ENCODE measurements around the gene PDXK. TPM values are rescaled to one million over a fixed set of nuclear protein-coding genes. Genes with fewer than 3 reads are reported as not detected.

The PDXK gene
- total and polyA plus RNA-seq, 2 donors (not counting 3 experiments of a cell fraction or from before 2014, with no cell fraction given) = 44.2 to 59.1 TPM

DNA sequence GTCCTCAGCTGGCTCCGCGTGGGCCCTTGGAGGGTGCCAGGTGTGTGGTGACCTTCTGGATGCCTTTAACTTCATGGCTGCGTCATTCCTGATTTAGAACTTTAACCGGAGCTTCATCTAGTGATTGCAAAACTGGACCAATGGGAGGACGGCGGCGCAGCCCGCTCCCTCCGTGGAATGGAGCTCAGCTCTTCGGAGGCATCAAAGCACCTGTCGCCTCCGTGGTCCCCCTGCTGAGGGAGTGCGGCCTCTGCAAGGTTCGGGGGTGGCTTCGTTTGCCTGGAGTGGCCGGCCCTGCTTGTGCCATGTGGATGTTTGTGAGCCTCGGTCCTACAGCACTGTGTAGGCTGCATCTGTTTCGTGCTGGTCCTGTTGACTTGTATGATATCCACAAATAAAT lies 43.0 kb downstream of the PDXK start:
- Histone ChIP-seq H3K27me3 (ENCODE audit: control insufficient read depth in 2 of 2, insufficient read depth in 2 of 2, low read length in 2 of 2) (no peaks in the 10 kb centered on the region), H2AFZ (ENCODE audit: low read depth, low read length) (no peak overlapping the region), H3K9me1 (replicated peaks; ENCODE audit: control insufficient read depth, extremely low read depth, insufficient read depth, low read length) (no peaks in the 10 kb centered on the region), H3K9me3 (replicated peaks; ENCODE audit: control insufficient read depth, insufficient read depth, low read length) (no peaks in the 10 kb centered on the region), H3K4me2 (ENCODE audit: insufficient read depth, low read length) (no peak overlapping the region), H3K27ac (ENCODE audit: insufficient read depth, low read depth, low read length) (no peak overlapping the region), H3K4me3 (replicated peaks in 1 of 3; ENCODE audit: insufficient read depth in 1 of 3, low read depth in 1 of 3, low read length in 3 of 3) (no peak overlapping the region), H3K36me3 (ENCODE audit: control insufficient read depth in 2 of 2, extremely low read depth in 1 of 2, insufficient read depth in 2 of 2, low read length in 2 of 2) (peaks cover 0 to under 1% of the 10 kb centered on the region in 2 experiments), H3K79me2 (ENCODE audit: control insufficient read depth, insufficient read depth, low read length) (no peaks in the 10 kb centered on the region), H3K9ac (replicated peaks; ENCODE audit: extremely low read depth, insufficient read depth, low read length) (no peak overlapping the region), H4K20me1 (replicated peaks; ENCODE audit: control insufficient read depth, extremely low read depth, insufficient read depth, low read length) (no peaks in the 10 kb centered on the region), H3K4me1 (ENCODE audit: control insufficient read depth, extremely low read depth, insufficient read depth, low read length) (no peaks in the 10 kb centered on the region)
- FAIRE-seq (no peak), DNase-seq (ENCODE audit: low read depth, low spot score) (no peak)
- dilution Hi-C loops (cut with MboI; ENCODE audit: extremely low pct_ligation_motif_present, low sequenced_read_pairs) (no loop called here), intact Hi-C loops (cut with micrococcal nuclease) (no loop called here)
- ChIA-PET POLR2A (no interaction called here), CTCF (no interaction called here)
- TF ChIP-seq MYC (IDR thresholded peaks at IDR 0.05; ENCODE audit: low read depth, low read length) = no peak
- TF ChIP-seq EZH2 (IDR thresholded peaks at IDR 0.05; ENCODE audit: borderline replicate concordance, low read depth, low read length, severe bottlenecking) = no peak
- no peak for TF ChIP-seq POLR2A (IDR thresholded peaks at IDR 0.05; ENCODE audit: low read depth, low read length)
- no peak for TF ChIP-seq POLR2AphosphoS5 (IDR thresholded peaks at IDR 0.05; ENCODE audit: insufficient read depth, low read depth, low read length)
- TF ChIP-seq, protein P1, sequence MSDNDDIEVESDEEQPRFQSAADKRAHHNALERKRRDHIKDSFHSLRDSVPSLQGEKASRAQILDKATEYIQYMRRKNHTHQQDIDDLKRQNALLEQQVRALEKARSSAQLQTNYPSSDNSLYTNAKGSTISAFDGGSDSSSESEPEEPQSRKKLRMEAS (IDR thresholded peaks at IDR 0.05; ENCODE audit: insufficient read depth, insufficient read length) = no peak
- TF ChIP-seq JUN (IDR thresholded peaks at IDR 0.05; ENCODE audit: borderline replicate concordance, insufficient read depth, insufficient read length, low read depth) = no peak
- TF ChIP-seq CTCF (IDR thresholded peaks at IDR 0.05; ENCODE audit: extremely low read depth in 1 of 2, insufficient read depth in 1 of 2, low read depth in 1 of 2, low read length in 2 of 2) = no peak
- TF ChIP-seq FOS (IDR thresholded peaks at IDR 0.05; ENCODE audit: borderline replicate concordance, insufficient read depth, low read length) = no peak
- no peak for TF ChIP-seq GATA2 (IDR thresholded peaks at IDR 0.05; ENCODE audit: insufficient read depth, insufficient read length, low read depth, low read length)
- no TSS peak for BruUV-seq (replicated peaks)

Data from endothelial cell of umbilical vein (primary cell).